ACC112 (cell line): Measurements from ENCODE around the gene NUTM2B.
"Not testable (repeated sequence)": the region's sequence is repeated elsewhere in the genome, so short reads cannot be mapped to it uniquely, and the experiment has no call there.

Source experiments
- H2AFZ ChIP-seq: fragments of 200-600 bp; sonication (generic); one replicate; pipeline ENCODE4 v1.6.0; 2017; ENCODE audit warnings: antibody characterized with exemption, low read length; ENCODE audit not compliant: unreplicated experiment
- H3K27ac ChIP-seq: fragments of 200-600 bp; sonication (generic); 2 replicates; pipeline ENCODE4 v1.5.1; 2014; ENCODE audit warnings: low read depth, mild to moderate bottlenecking, antibody characterized with exemption, low read length, moderate library complexity
- H3K27me3 ChIP-seq: fragments of 200-600 bp; sonication (generic); 2 replicates; pipeline ENCODE4 v1.6.1; 2014; ENCODE audit warnings: mild to moderate bottlenecking, antibody characterized with exemption, low read length, moderate library complexity, mixed read lengths; ENCODE audit not compliant: insufficient read depth
- H3K36me3 ChIP-seq: fragments of 200-600 bp; sonication (generic); 2 replicates; pipeline ENCODE4 v1.6.1; 2016; ENCODE audit warnings: mild to moderate bottlenecking, antibody characterized with exemption, low read length, moderate library complexity, mixed read lengths; ENCODE audit not compliant: insufficient read depth
- H3K4me1 ChIP-seq: fragments of 200-600 bp; sonication (generic); one replicate; pipeline ENCODE4 v1.6.1; 2016; ENCODE audit warnings: low read length, mixed read lengths; ENCODE audit not compliant: insufficient read depth, unreplicated experiment, control insufficient read depth
- H3K4me3 ChIP-seq: fragments of 200-600 bp; sonication (generic); 2 replicates; pipeline ENCODE4 v1.5.1; 2014; ENCODE audit warnings: mild to moderate bottlenecking, low read depth, low read length
- H3K79me2 ChIP-seq: fragments of 200-600 bp; sonication (generic); one replicate; pipeline ENCODE4 v1.6.0; 2016; ENCODE audit warnings: low read length; ENCODE audit not compliant: control insufficient read depth, unreplicated experiment, insufficient read depth

The NUTM2B gene

GRCh38 chr10:79748510-79748909, 45.5 kb downstream of the NUTM2B start:
- H2AFZ ChIP-seq, H3K4me3 ChIP-seq, H3K4me1 ChIP-seq, H3K27ac ChIP-seq, H3K36me3 ChIP-seq, H3K79me2 ChIP-seq, H3K27me3 ChIP-seq: not testable (repeated sequence)

- not testable (repeated sequence) for H2AFZ ChIP-seq
Measured at GRCh38 chr10:79753601-79754000, 50.6 kb downstream of the NUTM2B start.

DNA sequence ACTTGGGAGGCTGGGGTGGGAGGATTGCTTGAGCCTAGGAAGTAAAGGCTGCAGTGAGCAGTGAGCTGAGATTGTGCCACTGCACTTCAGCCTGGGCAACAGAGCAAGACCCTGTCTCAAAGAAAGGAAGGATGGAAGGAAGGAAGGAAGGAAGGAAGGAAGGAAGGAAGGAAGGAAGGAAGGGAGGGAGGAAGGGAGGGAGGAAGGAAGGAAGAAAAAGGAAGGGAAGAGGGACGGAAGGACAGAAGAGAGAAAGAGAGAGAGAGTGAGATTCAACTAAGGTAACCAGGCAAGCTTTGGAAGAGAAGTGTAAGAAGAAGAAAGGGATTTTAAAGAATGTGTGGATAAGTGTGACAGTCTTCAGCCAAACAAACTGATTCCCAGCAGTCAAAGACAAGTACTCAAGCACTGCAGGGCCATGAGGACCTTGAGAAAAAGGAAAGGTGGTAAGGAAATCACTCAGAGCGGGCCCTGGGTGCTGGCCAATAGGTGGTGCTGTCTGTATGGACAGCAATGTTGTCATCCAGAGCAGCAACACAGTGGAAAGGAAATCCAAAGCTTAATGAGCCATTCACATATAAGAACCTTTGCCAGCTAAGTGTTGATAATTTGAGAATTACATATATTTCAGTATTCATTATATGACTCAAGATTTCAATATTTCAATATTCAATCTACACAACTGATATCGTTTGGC, 55.4 kb downstream of the NUTM2B start:
- not testable (repeated sequence) for H3K27ac ChIP-seq, H3K4me3 ChIP-seq, H3K79me2 ChIP-seq, H3K27me3 ChIP-seq, H3K36me3 ChIP-seq, H3K4me1 ChIP-seq, H2AFZ ChIP-seq

More at GRCh38 chr10:79753601-79754000, 50.6 kb downstream of the NUTM2B start:
- H3K79me2 ChIP-seq, H3K36me3 ChIP-seq, H3K4me1 ChIP-seq, H3K27me3 ChIP-seq, H3K4me3 ChIP-seq, H3K27ac ChIP-seq: not testable (repeated sequence)
